Esophagus muscularis mucosa (tissue), 4 donors: ENCODE results near the gene DNAJC9.

ENCODE experiments used
- CTCF ChIP-seq, 3 experiments: fragments of 200-600 bp in 2 of 3; fragments of 450-650 bp in 1 of 3; sonication (generic) in 2 of 3; IDR thresholded peaks; one replicate each; pipeline ENCODE4 v1.5.1; 2017 to 2019; ENCODE audit warnings: antibody characterized with exemption in 3 of 3, mild to moderate bottlenecking in 2 of 3, moderate library complexity in 1 of 3
- EP300 ChIP-seq: sonication (generic); formaldehyde crosslinking; IDR thresholded peaks from one replicate; pipeline ENCODE4 v1.6.1; 2017; ENCODE audit warnings: antibody characterized with exemption
- POLR2A ChIP-seq: fragments of 450-650 bp; IDR thresholded peaks from one replicate; pipeline ENCODE4 v1.6.1; 2017; ENCODE audit warnings: antibody characterized with exemption, moderate library complexity, mild to moderate bottlenecking, low read depth
- POLR2AphosphoS5 ChIP-seq, 2 donors: sonication (generic); formaldehyde crosslinking; IDR thresholded peaks; one replicate each; pipeline ENCODE4 v1.6.1; 2017; ENCODE audit warnings: antibody characterized with exemption in 2 of 2

DNA sequence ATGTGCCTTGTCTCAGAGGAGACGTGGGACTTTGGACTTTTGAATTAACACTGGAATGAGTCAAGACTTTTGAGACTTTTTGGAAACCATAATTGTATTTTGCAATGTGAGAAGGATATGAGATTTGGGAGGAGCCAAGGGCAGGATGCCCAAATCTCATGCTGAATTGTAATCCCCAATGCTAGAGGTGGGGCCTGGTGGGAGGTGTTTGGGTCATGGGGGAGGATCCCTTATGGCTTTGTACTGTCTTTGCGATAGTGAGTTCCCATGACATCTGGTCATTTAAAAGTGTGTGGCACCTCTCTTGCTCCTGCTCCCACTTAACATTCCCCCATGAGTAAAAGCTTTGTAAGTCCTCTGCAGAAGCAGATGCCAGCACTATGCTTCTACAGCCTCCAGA lies 39.2 kb downstream of the DNAJC9 start:
- TF ChIP-seq CTCF (IDR thresholded peaks at IDR 0.05) (no peak), POLR2A (no peak), POLR2AphosphoS5 (IDR thresholded peaks at IDR 0.05) (no peak), EP300 (no peak)
